T-cell (primary cell): ENCODE results near the gene SIMC1. TPM values are rescaled to one million over a fixed set of nuclear protein-coding genes. Genes with fewer than 3 reads are reported as not detected.
A peak's percentile ranks its signal among the peaks of the same experiment; 100 is the strongest.

Source experiments
- ATAC-seq, 4 experiments: fragments of 200-7000 bp in 3 of 4; fragments of 150-1000 bp in 1 of 4; cut with Tn5 transposase; replicated peaks in 1 of 4; 1 replicate in 3 of 4; 2 replicates in 1 of 4; pipeline ENCODE4 v1.10.0; 2021; ENCODE audit warnings: moderate library complexity in 3 of 4, mild to moderate bottlenecking in 2 of 4, moderate number of reproducible peaks in 1 of 4
- CTCF ChIA-PET, 2 donors: fragments of 300-600 bp; sonication (Branson Sonifier 250); formaldehyde crosslinking; loops; one replicate each; lab custom pipeline; 2022; ENCODE audit warnings: antibody characterized with exemption in 2 of 2; lab: Charles Lee
- POLR2A ChIA-PET, 2 donors: fragments of 300-600 bp; sonication (Branson Sonifier 250); formaldehyde crosslinking; loops; one replicate each; lab custom pipeline; 2022; ENCODE audit warnings: antibody characterized with exemption in 2 of 2; lab: Charles Lee
- DNase-seq, 35 experiments: peaks; one replicate each; pipeline versions ENCODE4 v3.0.0 to v3.0.0-alpha.2; 2013 to 2023
- H3K27ac ChIP-seq: one replicate; pipeline ENCODE4 v1.5.1; 2013; ENCODE audit warnings: low read length
- H3K27me3 ChIP-seq, 2 experiments: replicated peaks in 1 of 2; 1 replicate in 1 of 2; 2 replicates in 1 of 2; pipeline versions ENCODE4 v1.6.1 to v1.7.0; 2013; ENCODE audit warnings: low read length in 1 of 2, mixed read lengths in 1 of 2; ENCODE audit not compliant: control insufficient read depth in 2 of 2, insufficient read depth in 2 of 2; ENCODE audit errors: extremely low read depth in 1 of 2
- H3K36me3 ChIP-seq, 2 donors: 1 replicate in 1 of 2; 2 replicates in 1 of 2; pipeline versions ENCODE4 v1.6.1 to v1.7.0; 2013; ENCODE audit warnings: low read length in 1 of 2; ENCODE audit not compliant: control insufficient read depth in 2 of 2, insufficient read depth in 1 of 2; ENCODE audit errors: extremely low read depth in 1 of 2
- H3K4me1 ChIP-seq, 2 experiments: 1 replicate in 1 of 2; 2 replicates in 1 of 2; pipeline versions ENCODE4 v1.6.1 to v1.7.0; 2013; ENCODE audit warnings: low read length in 2 of 2, mixed read lengths in 1 of 2; ENCODE audit not compliant: insufficient read depth in 2 of 2, control insufficient read depth in 1 of 2; ENCODE audit errors: extremely low read depth in 1 of 2
- H3K4me3 ChIP-seq, 2 donors: 1 replicate in 1 of 2; 2 replicates in 1 of 2; pipeline versions ENCODE4 v1.5.1 to v1.7.0; 2013; ENCODE audit warnings: mild to moderate bottlenecking in 2 of 2, low read length in 1 of 2, moderate library complexity in 1 of 2; ENCODE audit not compliant: control insufficient read depth in 1 of 2; ENCODE audit errors: extremely low read depth in 1 of 2
- H3K9me3 ChIP-seq: 2 replicates; pipeline ENCODE4 v1.7.0; 2013
- H3K27ac Mint-ChIP-seq, 2 donors: one replicate each; pipeline ENCODE4 v1.8.0; 2020 to 2021; ENCODE audit warnings: mild to moderate bottlenecking in 2 of 2, mixed read lengths in 2 of 2
- H3K27me3 Mint-ChIP-seq, 2 donors: one replicate each; pipeline ENCODE4 v1.8.0; 2021 to 2022; ENCODE audit warnings: mixed read lengths in 2 of 2
- H3K36me3 Mint-ChIP-seq: one replicate; pipeline ENCODE4 v1.8.0; 2021; ENCODE audit warnings: mixed read lengths
- H3K4me1 Mint-ChIP-seq, 3 donors: one replicate each; pipeline ENCODE4 v1.8.0; 2020 to 2022; ENCODE audit warnings: mixed read lengths in 3 of 3, mild to moderate bottlenecking in 1 of 3
- H3K4me3 Mint-ChIP-seq, 3 donors: one replicate each; pipeline ENCODE4 v1.8.0; 2020 to 2022; ENCODE audit warnings: mild to moderate bottlenecking in 3 of 3, mixed read lengths in 3 of 3, moderate library complexity in 3 of 3
- H3K9me3 Mint-ChIP-seq, 3 donors: one replicate each; pipeline ENCODE4 v1.8.0; 2020 to 2022; ENCODE audit warnings: mixed read lengths in 3 of 3
- WGBS: methylation state at CpG from one replicate; pipeline ENCODE4 v1.1.5; 2013; ENCODE audit warnings: missing lambda C conversion rate; ENCODE audit not compliant: insufficient coverage; 5-methylcytosine and 5-hydroxymethylcytosine counted together
- total RNA-seq, 35 experiments: library from RNA in 6 of 35; stranded (reverse) in 6 of 35; fragments of 120-200 nt in 1 of 35; gene quantifications; one replicate each; pipeline versions ENCODE4 v1.2.1 to v1.2.4 and lab custom pipeline; 2013 to 2026

The SIMC1 gene
- total RNA-seq, 5 donors from 2014 or later (not counting 1 experiment from before 2014, with no cell fraction given), result 19.2 to 25.4 (median 24.1) TPM

GRCh38 chr5:176365351-176366231 is 127.4 kb downstream of the SIMC1 start, which contains the start of gene ARL10:
ARL10 (plus strand) TSS chr5:176365487; CDS start chr5:176365564, 77 bp downstream.
- Histone ChIP-seq H3K9me3 (no peaks in the 10 kb centered on the region), H3K27me3 (no peaks in the 10 kb centered on the region), H3K36me3 (peaks cover 0 to 14% of the 10 kb centered on the region in 2 donors), H3K27ac (peak within 1 kb of the TSS; percentile 27), H3K4me3 (peak within 1 kb of the TSS; percentile 63 to 78), H3K4me1 (peaks cover 11 to 32% of the 10 kb centered on the region in 2 experiments)
- ChIA-PET CTCF (no interaction called here), POLR2A (no interaction called here)
- Mint-ChIP-seq H3K27ac (peak within 1 kb of the TSS in 1 of 2 donors; percentile 44), H3K27me3 (no peaks in the 10 kb centered on the region), H3K9me3 (no peaks in the 10 kb centered on the region), H3K36me3 (peaks cover 14% of the 10 kb centered on the region), H3K4me1 (peaks cover 20 to 29% (median 22%) of the 10 kb centered on the region in 3 donors), H3K4me3 (peak within 1 kb of the TSS; percentile 72 to 77 (median 77))
- DNase-seq (peak in 30 of 35 experiments; percentile 10 to 60 (median 32)), ATAC-seq (peak; percentile 28 to 43 (median 32))
- 2% methylated on average over 90 of the region's 108 CpGs for WGBS

GRCh38 chr5:176366232-176366894 is 128.1 kb downstream of the SIMC1 start:
- Mint-ChIP-seq H3K27me3 (no peaks in the 10 kb centered on the region), H3K4me1 (peaks cover 17 to 29% (median 20%) of the 10 kb centered on the region in 3 donors), H3K27ac (no peak overlapping the region), H3K4me3 (peak overlapping the region; percentile 72 to 77 (median 74)), H3K9me3 (no peaks in the 10 kb centered on the region), H3K36me3 (peaks cover 17% of the 10 kb centered on the region)
- H3K9me3 ChIP-seq, result no peaks in the 10 kb centered on the region
- 88% methylated on average over 36 of the region's 38 CpGs for WGBS
- peaks cover 8 to 25% of the 10 kb centered on the region in 2 experiments for H3K4me1 ChIP-seq
- peaks cover 0 to 14% of the 10 kb centered on the region in 2 donors for H3K36me3 ChIP-seq
- H3K27me3 ChIP-seq, result no peaks in the 10 kb centered on the region
- DNase-seq (no peak), ATAC-seq (no peak)
- H3K4me3 ChIP-seq, result peak overlapping the region; percentile 63 to 78
- no peak overlapping the region for H3K27ac ChIP-seq
- ChIA-PET CTCF (no interaction called here), POLR2A (no interaction called here)

- no peak overlapping the region for H3K4me3 ChIP-seq
- ChIA-PET CTCF (no interaction called here), POLR2A (interaction anchor here in 1 of 2 donors (0.5 kb wide), 1 partner anchor 75 kb away, joined by 4 read pairs; no protein-coding TSS in a partner anchor)
- no peaks in the 10 kb centered on the region for H3K9me3 ChIP-seq
- Mint-ChIP-seq H3K27ac (no peak overlapping the region), H3K27me3 (no peaks in the 10 kb centered on the region), H3K4me1 (peaks cover 7 to 17% (median 16%) of the 10 kb centered on the region in 3 donors), H3K4me3 (no peak overlapping the region), H3K36me3 (peaks cover 22% of the 10 kb centered on the region), H3K9me3 (no peaks in the 10 kb centered on the region)
- DNase-seq (no peak), ATAC-seq (no peak)
- no peaks in the 10 kb centered on the region for H3K27me3 ChIP-seq
- H3K27ac ChIP-seq, result no peak overlapping the region
- WGBS, result 98% methylated on average over 9 of the region's 13 CpGs
- peaks cover 5 to 21% of the 10 kb centered on the region in 2 donors for H3K36me3 ChIP-seq
- H3K4me1 ChIP-seq, result peaks cover 0 to 15% of the 10 kb centered on the region in 2 experiments
These were observed 130.5 kb downstream of the SIMC1 start for GRCh38 chr5:176368726-176369125.

GRCh38 chr5:176369934-176370711 is 131.9 kb downstream of the SIMC1 start:
- no peak overlapping the region for H3K27ac ChIP-seq
- Mint-ChIP-seq H3K36me3 (peaks cover 22% of the 10 kb centered on the region), H3K4me3 (no peak overlapping the region), H3K27me3 (no peaks in the 10 kb centered on the region), H3K27ac (no peak overlapping the region), H3K9me3 (no peaks in the 10 kb centered on the region), H3K4me1 (peaks cover 4 to 9% (median 9%) of the 10 kb centered on the region in 3 donors)
- ATAC-seq, result no peak
- H3K9me3 ChIP-seq, result no peaks in the 10 kb centered on the region
- no CpG with 5 or more reads among the region's 8 CpGs for WGBS
- peaks cover 5 to 21% of the 10 kb centered on the region in 2 donors for H3K36me3 ChIP-seq
- no peak for DNase-seq
- H3K4me3 ChIP-seq, result no peak overlapping the region
- peaks cover 0 to 8% of the 10 kb centered on the region in 2 experiments for H3K4me1 ChIP-seq
- no peaks in the 10 kb centered on the region for H3K27me3 ChIP-seq
- ChIA-PET CTCF (interaction anchor here in 1 of 2 donors (1.0 kb wide), 1 partner anchor 8 kb away, joined by 3 read pairs; the partner anchor contains the start of gene KIAA1191), POLR2A (no interaction called here)

DNA sequence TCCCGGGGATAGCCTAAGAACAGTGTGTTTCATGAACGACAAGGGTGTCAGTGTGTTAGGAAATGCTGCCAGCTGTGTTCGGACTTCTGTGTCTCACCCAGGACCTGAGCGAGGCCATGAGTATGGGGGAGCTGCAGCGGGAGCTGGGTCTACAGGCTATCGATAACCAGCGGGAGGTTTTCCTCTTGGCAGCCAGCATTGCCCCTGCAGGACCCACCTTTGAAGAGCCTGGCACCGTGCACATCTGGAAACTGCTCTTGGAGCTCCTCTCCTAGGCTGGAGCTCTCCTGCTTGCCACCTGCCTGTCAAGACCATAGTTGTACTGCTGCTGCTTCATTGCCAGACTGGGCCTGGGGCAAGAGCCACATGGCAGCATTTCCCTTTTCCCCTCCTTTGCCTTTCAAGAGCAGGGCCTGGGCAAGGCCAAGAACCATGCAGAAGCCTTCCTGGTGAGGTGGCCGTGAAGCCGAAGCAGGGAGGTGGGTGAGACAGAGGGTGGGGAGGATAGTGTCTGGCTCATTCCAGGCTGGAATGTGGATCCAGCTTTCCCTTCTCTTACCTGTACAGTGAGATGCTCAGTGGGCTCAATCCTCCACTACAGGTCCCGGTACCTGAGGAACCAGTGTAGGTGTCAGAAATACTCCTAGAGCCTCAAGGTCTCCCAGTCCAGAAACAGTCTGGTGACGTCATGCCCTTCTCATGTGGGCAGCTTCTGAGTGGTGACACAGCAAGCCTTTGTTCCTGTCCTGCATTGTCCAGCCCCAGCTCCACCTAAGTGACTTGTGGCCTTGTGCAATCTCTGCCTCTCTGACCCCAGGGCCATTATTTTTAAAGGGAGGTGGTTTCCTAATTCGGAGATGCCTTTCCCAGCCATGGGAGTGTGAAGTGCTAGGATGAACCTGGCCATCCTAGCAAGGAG is 133.7 kb downstream of the SIMC1 start:
- Histone ChIP-seq H3K4me3 (no peak overlapping the region), H3K36me3 (peaks cover 5 to 23% of the 10 kb centered on the region in 2 donors), H3K4me1 (no peaks in the 10 kb centered on the region), H3K27me3 (no peaks in the 10 kb centered on the region), H3K27ac (no peak overlapping the region), H3K9me3 (no peaks in the 10 kb centered on the region)
- POLR2A ChIA-PET, result interaction anchor here in 1 of 2 donors (0.6 kb wide), 1 partner anchor 45 kb away, joined by 3 read pairs; no protein-coding TSS in a partner anchor
- ATAC-seq (no peak), DNase-seq (no peak)
- Mint-ChIP-seq H3K27me3 (no peaks in the 10 kb centered on the region), H3K9me3 (no peaks in the 10 kb centered on the region), H3K4me1 (peaks cover 0 to 9% (median 6%) of the 10 kb centered on the region in 3 donors), H3K4me3 (no peak overlapping the region), H3K36me3 (peaks cover 22% of the 10 kb centered on the region), H3K27ac (no peak overlapping the region)
- CTCF ChIA-PET, result no interaction called here
- 92% methylated on average over 10 of the region's 13 CpGs for WGBS
